ENCODE results near the gene BMP7.

BMP7 gene

DNA sequence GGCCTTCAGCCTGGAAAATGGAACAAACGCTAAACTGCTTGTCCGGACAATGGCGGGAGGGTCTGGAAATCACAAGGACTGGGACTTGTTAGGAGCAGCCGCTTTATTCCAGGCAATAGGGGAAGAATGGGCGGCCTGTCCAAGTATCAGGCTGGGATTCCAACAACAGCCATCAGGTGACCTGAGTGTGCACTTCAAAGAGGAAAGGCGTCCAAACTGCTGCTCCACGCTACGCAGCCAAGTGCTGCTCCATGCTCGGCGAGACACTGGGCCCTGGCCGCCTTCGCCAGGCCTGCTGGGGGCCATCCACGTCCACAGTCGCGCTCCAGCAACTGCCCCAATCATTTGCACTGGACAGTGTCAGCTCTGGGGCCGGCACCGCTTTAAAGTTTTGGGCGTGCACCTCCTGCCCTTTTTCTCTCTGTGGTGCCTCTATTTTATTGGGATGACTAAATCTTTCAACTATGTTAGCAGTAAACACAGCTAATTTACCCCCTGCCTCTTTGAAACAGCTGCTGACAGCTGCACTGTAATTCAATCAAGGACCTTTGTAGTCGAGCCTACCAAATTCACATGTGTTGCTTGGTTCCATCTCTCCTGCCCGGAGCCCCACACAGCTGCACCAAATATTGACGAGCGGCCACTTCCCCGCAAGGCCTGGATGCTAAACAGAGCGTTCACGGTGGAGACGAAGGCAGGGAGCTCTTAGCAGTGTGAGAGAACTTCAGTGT is 98.3 kb downstream of the BMP7 start:
- no peak for TF ChIP-seq CTCF (IDR thresholded peaks at IDR 0.05; ENCODE audit: low read depth, low read length, missing control alignments)

GRCh38 chr20:57167292-57167655 is 99.2 kb downstream of the BMP7 start:
- DNase-seq (ENCODE audit: extremely low read depth, low read depth), result no peak
- TF ChIP-seq CTCF (IDR thresholded peaks at IDR 0.05; ENCODE audit: low read depth, low read length, missing control alignments), result no peak
- H3K4me3 ChIP-seq (replicated peaks; ENCODE audit: low read depth, low read length), result no peak overlapping the region

More for the DNA sequence above, 98.3 kb downstream of the BMP7 start:
- no peak overlapping the region for H3K4me3 ChIP-seq (replicated peaks; ENCODE audit: low read depth, low read length)
- peak; percentile 67 for DNase-seq (ENCODE audit: extremely low read depth, low read depth)

- DNase-seq (ENCODE audit: extremely low read depth, low read depth), result no peak
- TF ChIP-seq CTCF (IDR thresholded peaks at IDR 0.05; ENCODE audit: low read depth, low read length, missing control alignments), result no peak
- H3K4me3 ChIP-seq (replicated peaks; ENCODE audit: low read depth, low read length), result no peak overlapping the region
Observed at GRCh38 chr20:57166568-57167291, 99.7 kb downstream of the BMP7 start.

- H3K4me3 ChIP-seq (replicated peaks; ENCODE audit: low read depth, low read length), result no peak overlapping the region
- DNase-seq (ENCODE audit: extremely low read depth, low read depth), result no peak
- no peak for TF ChIP-seq CTCF (IDR thresholded peaks at IDR 0.05; ENCODE audit: low read depth, low read length, missing control alignments)
Observed at GRCh38 chr20:57165427-57166004, 100.9 kb downstream of the BMP7 start.

DNA sequence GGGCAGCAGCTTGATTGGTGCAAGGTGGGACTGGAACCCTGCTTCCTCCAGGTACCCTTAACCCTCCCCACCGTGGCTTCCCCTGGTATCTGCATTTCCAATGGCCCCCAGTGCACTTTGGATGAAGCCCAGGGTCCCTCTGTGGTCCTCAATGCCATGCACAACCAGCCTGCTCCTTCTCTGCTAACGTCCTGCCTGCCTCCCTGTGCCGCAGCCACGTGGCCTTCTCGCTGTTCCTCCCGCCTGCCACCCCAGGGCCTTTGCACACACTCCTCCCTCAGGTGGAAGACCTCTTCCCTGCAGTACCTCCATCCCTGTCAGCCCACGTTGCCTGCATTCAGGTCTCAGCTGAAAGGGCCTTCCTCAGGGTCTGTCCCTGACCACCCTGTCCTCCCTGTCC is 101.6 kb downstream of the BMP7 start:
- no peak for DNase-seq (ENCODE audit: extremely low read depth, low read depth)
- H3K4me3 ChIP-seq (replicated peaks; ENCODE audit: low read depth, low read length), result no peak overlapping the region
- TF ChIP-seq CTCF (IDR thresholded peaks at IDR 0.05; ENCODE audit: low read depth, low read length, missing control alignments), result no peak

GRCh38 chr20:57163041-57163440 is 103.4 kb downstream of the BMP7 start:
- TF ChIP-seq CTCF (IDR thresholded peaks at IDR 0.05; ENCODE audit: low read depth, low read length, missing control alignments), result no peak
- DNase-seq (ENCODE audit: extremely low read depth, low read depth), result no peak

More at GRCh38 chr20:57163041-57163440, 103.4 kb downstream of the BMP7 start:
- H3K4me3 ChIP-seq (replicated peaks; ENCODE audit: low read depth, low read length), result no peak overlapping the region

Measured in HFF-Myc (cell line).